Prostate gland (tissue), 2 donors: ENCODE data around the gene BRCA1. TPM values are rescaled to one million over a fixed set of nuclear protein-coding genes. Genes with fewer than 3 reads are reported as not detected.
"Not testable (repeated sequence)": the region's sequence is repeated elsewhere in the genome, so short reads cannot be mapped to it uniquely, and the experiment has no call there.

Experiments used
- DNase-seq: peaks from one replicate; pipeline ENCODE4 v3.0.0-alpha.2; 2019; ENCODE audit warnings: low spot score
- H3K27ac ChIP-seq, 2 donors: fragments of 200-600 bp; sonication (generic); 2 replicates each; pipeline ENCODE4 v1.5.1; 2017 to 2019
- H3K27me3 ChIP-seq: fragments of 200-600 bp; sonication (generic); replicated peaks from 2 replicates; pipeline ENCODE4 v1.5.1; 2019; ENCODE audit not compliant: insufficient read depth
- H3K36me3 ChIP-seq, 2 donors: fragments of 200-600 bp; sonication (generic); 1 replicate in 1 of 2; 2 replicates in 1 of 2; pipeline versions ENCODE4 v1.5.1 to v1.8.1; 2017 to 2019
- H3K4me1 ChIP-seq: fragments of 200-600 bp; sonication (generic); replicated peaks from 2 replicates; pipeline ENCODE4 v1.5.1; 2019
- H3K4me3 ChIP-seq, 2 donors: fragments of 200-600 bp; sonication (generic); 2 replicates each; pipeline ENCODE4 v1.5.1; 2017 to 2019
- H3K9me3 ChIP-seq: fragments of 200-600 bp; sonication (generic); 2 replicates; pipeline ENCODE4 v1.5.1; 2017
- CTCF ChIP-seq, 4 experiments: fragments of 200-600 bp in 2 of 4; fragments of 450-650 bp in 2 of 4; sonication (generic) in 2 of 4; IDR thresholded peaks; 1 replicate in 3 of 4; 2 replicates in 1 of 4; pipeline ENCODE4 v1.5.1; 2016 to 2019; ENCODE audit warnings: antibody characterized with exemption in 4 of 4, mild to moderate bottlenecking in 2 of 4, moderate library complexity in 2 of 4
- POLR2A ChIP-seq: fragments of 450-650 bp; IDR thresholded peaks from one replicate; pipeline ENCODE4 v1.6.1; 2016; ENCODE audit warnings: antibody characterized with exemption, mild to moderate bottlenecking
- POLR2AphosphoS5 ChIP-seq: sonication (generic); formaldehyde crosslinking; IDR thresholded peaks from one replicate; pipeline ENCODE4 v1.6.1; 2017; ENCODE audit warnings: antibody characterized with exemption
- WGBS: methylation state at CpG from one replicate; pipeline ENCODE4 v1.1.5; 2018; 5-methylcytosine and 5-hydroxymethylcytosine counted together
- intact Hi-C: fragments of 100-400 bp; cut with DNase I; formaldehyde crosslinking; loops from one replicate; pipeline ENCODE4 v1.14.2; 2022
- total RNA-seq, 2 donors: library from RNA; depleted of rRNA; stranded (reverse); fragments of >200 nt; gene quantifications; one replicate each; pipeline ENCODE4 v1.1.0, GENCODE V29; 2016

The BRCA1 gene
- total RNA-seq, 2 donors from 2014 or later = 9.1 to 12.8 TPM

GRCh38 chr17:43062984-43063638 is 62.1 kb downstream of the BRCA1 start:
- Histone ChIP-seq H3K27me3 (no peaks in the 10 kb centered on the region), H3K9me3 (no peaks in the 10 kb centered on the region), H3K36me3 (no peaks in the 10 kb centered on the region), H3K4me3 (no peak overlapping the region), H3K4me1 (no peaks in the 10 kb centered on the region), H3K27ac (no peak overlapping the region)
- WGBS = 94% methylated on average over 10 of the region's 10 CpGs
- intact Hi-C loops = no loop called here
- TF ChIP-seq POLR2AphosphoS5 (no peak), CTCF (IDR thresholded peaks at IDR 0.05) (no peak), POLR2A (no peak)
- no peak for DNase-seq

GRCh38 chr17:43056051-43056450 is 69.1 kb downstream of the BRCA1 start:
- intact Hi-C loops = no loop called here
- H3K9me3 ChIP-seq = no peaks in the 10 kb centered on the region
- WGBS = 94% methylated on average over 7 of the region's 7 CpGs
- TF ChIP-seq POLR2AphosphoS5 (no peak), CTCF (IDR thresholded peaks at IDR 0.05) (no peak), POLR2A (no peak)
- H3K36me3 ChIP-seq = no peaks in the 10 kb centered on the region
- H3K27me3 ChIP-seq = no peaks in the 10 kb centered on the region
- H3K27ac ChIP-seq = no peak overlapping the region
- H3K4me3 ChIP-seq = no peak overlapping the region
- no peak for DNase-seq
- H3K4me1 ChIP-seq = no peaks in the 10 kb centered on the region

- H3K9me3 ChIP-seq, H3K36me3 ChIP-seq, intact Hi-C loops, H3K27me3 ChIP-seq, H3K4me3 ChIP-seq, H3K27ac ChIP-seq, DNase-seq, H3K4me1 ChIP-seq: not testable (repeated sequence)
- WGBS = 99% methylated on average over 7 of the region's 7 CpGs
These were observed 72.2 kb downstream of the BRCA1 start for GRCh38 chr17:43053008-43053407.

- H3K27ac ChIP-seq = no peak overlapping the region
- intact Hi-C loops = no loop called here
- H3K4me3 ChIP-seq = no peak overlapping the region
These were observed 73.2 kb downstream of the BRCA1 start for GRCh38 chr17:43051969-43052368.

GRCh38 chr17:43044024-43044423 is 81.1 kb downstream of the BRCA1 start:
- Histone ChIP-seq H3K9me3 (no peaks in the 10 kb centered on the region), H3K27ac (no peak overlapping the region), H3K4me3 (no peak overlapping the region), H3K4me1 (no peaks in the 10 kb centered on the region), H3K27me3 (no peaks in the 10 kb centered on the region), H3K36me3 (no peaks in the 10 kb centered on the region)
- TF ChIP-seq POLR2A (no peak), POLR2AphosphoS5 (no peak), CTCF (IDR thresholded peaks at IDR 0.05) (no peak)
- WGBS = 68% methylated on average over 4 of the region's 4 CpGs
- DNase-seq = no peak
- intact Hi-C loops = no loop called here

More at GRCh38 chr17:43051969-43052368, 73.2 kb downstream of the BRCA1 start:
- TF ChIP-seq POLR2A = no peak
- WGBS = 100% methylated on average over 1 of the region's 1 CpG
- H3K27me3 ChIP-seq = no peaks in the 10 kb centered on the region
- DNase-seq = no peak
- no peaks in the 10 kb centered on the region for H3K36me3 ChIP-seq
- no peaks in the 10 kb centered on the region for H3K4me1 ChIP-seq
- H3K9me3 ChIP-seq = no peaks in the 10 kb centered on the region

- Histone ChIP-seq H3K4me3 (no peak overlapping the region), H3K4me1 (no peaks in the 10 kb centered on the region), H3K36me3 (no peaks in the 10 kb centered on the region), H3K27me3 (no peaks in the 10 kb centered on the region), H3K9me3 (no peaks in the 10 kb centered on the region), H3K27ac (no peak overlapping the region)
- intact Hi-C loops = no loop called here
- no peak for DNase-seq
- TF ChIP-seq POLR2A (no peak), CTCF (IDR thresholded peaks at IDR 0.05) (no peak), POLR2AphosphoS5 (no peak)
These were observed 81.9 kb downstream of the BRCA1 start for GRCh38 chr17:43043307-43043706.
